ENCODE data around the gene COL6A2. TPM values are rescaled to one million over a fixed set of nuclear protein-coding genes. Genes with fewer than 3 reads are reported as not detected.

COL6A2 gene
- total RNA-seq, 1 experiment from 2014 or later, result 111 TPM

GRCh38 chr21:46092026-46092764 lies 5.7 kb upstream of the COL6A2 start (continued):
- TF ChIP-seq, protein P1, sequence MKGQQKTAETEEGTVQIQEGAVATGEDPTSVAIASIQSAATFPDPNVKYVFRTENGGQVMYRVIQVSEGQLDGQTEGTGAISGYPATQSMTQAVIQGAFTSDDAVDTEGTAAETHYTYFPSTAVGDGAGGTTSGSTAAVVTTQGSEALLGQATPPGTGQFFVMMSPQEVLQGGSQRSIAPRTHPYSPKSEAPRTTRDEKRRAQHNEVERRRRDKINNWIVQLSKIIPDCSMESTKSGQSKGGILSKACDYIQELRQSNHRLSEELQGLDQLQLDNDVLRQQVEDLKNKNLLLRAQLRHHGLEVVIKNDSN (CRISPR knock-in tag; IDR thresholded peaks at IDR 0.05), result no peak
- TF ChIP-seq, protein P2, sequence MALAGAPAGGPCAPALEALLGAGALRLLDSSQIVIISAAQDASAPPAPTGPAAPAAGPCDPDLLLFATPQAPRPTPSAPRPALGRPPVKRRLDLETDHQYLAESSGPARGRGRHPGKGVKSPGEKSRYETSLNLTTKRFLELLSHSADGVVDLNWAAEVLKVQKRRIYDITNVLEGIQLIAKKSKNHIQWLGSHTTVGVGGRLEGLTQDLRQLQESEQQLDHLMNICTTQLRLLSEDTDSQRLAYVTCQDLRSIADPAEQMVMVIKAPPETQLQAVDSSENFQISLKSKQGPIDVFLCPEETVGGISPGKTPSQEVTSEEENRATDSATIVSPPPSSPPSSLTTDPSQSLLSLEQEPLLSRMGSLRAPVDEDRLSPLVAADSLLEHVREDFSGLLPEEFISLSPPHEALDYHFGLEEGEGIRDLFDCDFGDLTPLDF (CRISPR knock-in tag; IDR thresholded peaks at IDR 0.05), result no peak

DNA sequence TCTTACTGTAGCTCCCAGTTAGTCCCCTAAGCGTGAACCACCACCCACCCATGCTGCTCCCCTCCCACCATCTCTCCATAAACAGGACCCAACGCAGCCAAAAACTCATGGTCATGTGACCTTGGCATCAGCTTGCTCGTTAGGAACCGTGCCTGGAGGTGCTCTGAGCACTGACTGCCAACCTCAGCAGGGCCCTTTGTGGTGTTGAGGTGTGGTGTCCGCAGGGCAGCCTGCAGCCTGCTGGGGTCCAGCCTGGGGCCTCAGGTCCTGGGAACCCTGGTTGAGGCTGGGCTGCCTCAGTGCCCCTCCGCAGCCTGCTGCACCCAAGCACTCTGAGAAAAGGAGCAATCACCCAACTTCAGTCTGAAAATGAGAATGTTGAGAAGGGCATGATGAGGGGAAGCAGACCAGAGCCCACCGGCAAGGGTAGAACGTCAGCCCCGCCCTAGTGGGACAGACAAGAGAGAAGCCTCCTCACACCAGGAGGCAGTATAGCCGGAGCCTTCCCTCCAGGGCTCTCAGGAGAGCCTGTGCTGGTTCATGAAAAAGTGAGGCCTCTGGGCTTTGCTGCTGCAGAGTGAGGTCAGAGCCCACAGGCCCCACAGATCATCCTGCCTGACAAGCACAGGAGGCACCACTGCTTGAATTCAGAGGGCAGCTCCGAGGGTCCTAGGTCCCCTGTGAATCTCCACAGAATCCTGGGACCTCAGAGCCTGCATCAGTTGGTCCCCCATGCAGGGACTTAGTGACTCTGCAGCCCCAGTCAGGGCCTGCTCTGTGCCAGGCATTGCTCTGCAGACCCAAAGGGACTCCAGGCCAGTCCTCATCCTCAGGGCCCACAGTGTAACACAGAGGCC lies 4.9 kb upstream of the COL6A2 start:
- H3K27me3 Mint-ChIP-seq (ENCODE audit: low read depth), result peaks cover 4% of the 10 kb centered on the region
- ChIA-PET CTCF (no interaction called here), POLR2A (no interaction called here)
- H3K36me3 Mint-ChIP-seq, result peaks cover 36% of the 10 kb centered on the region
- peaks cover 4% of the 10 kb centered on the region for H3K4me1 Mint-ChIP-seq
- H3K4me3 Mint-ChIP-seq, result no peak overlapping the region
- ATAC-seq, result no peak
- DNase-seq (ENCODE audit: low spot score), result no peak
- no peak overlapping the region for H3K27ac Mint-ChIP-seq
- H3K9me3 Mint-ChIP-seq, result peaks cover 52% of the 10 kb centered on the region
- TF ChIP-seq ZNF219 (CRISPR knock-in tag; IDR thresholded peaks at IDR 0.05; ENCODE audit: borderline replicate concordance) (no peak), MYBL2 (CRISPR knock-in tag; IDR thresholded peaks at IDR 0.05) (no peak), STAT6 (CRISPR knock-in tag; conservative IDR thresholded peaks at IDR 0.05; ENCODE audit: low read depth) (no peak), ARID4B (CRISPR knock-in tag; IDR thresholded peaks at IDR 0.05; ENCODE audit: borderline replicate concordance) (no peak), NFYB (CRISPR knock-in tag; conservative IDR thresholded peaks at IDR 0.05; ENCODE audit: low read depth) (no peak), RELA (CRISPR knock-in tag; IDR thresholded peaks at IDR 0.05; ENCODE audit: borderline replicate concordance) (no peak), ELF4 (CRISPR knock-in tag; IDR thresholded peaks at IDR 0.05; ENCODE audit: low read depth) (no peak), ATF1 (CRISPR knock-in tag; IDR thresholded peaks at IDR 0.05) (no peak), ZNF281 (CRISPR knock-in tag; IDR thresholded peaks at IDR 0.05) (no peak), MLX (CRISPR knock-in tag; IDR thresholded peaks at IDR 0.05) (no peak), ZNF263 (CRISPR knock-in tag; IDR thresholded peaks at IDR 0.05; ENCODE audit: low read depth) (no peak), SMAD4 (CRISPR knock-in tag; IDR thresholded peaks at IDR 0.05) (no peak), PRRX2 (CRISPR knock-in tag; IDR thresholded peaks at IDR 0.05) (no peak), GRHL2 (CRISPR knock-in tag; IDR thresholded peaks at IDR 0.05; ENCODE audit: insufficient replicate concordance, severe bottlenecking) (no peak), ESRRA (CRISPR knock-in tag; IDR thresholded peaks at IDR 0.05; ENCODE audit: borderline replicate concordance) (no peak), CBFB (CRISPR knock-in tag; IDR thresholded peaks at IDR 0.05; ENCODE audit: low read depth) (no peak), FOXJ3 (CRISPR knock-in tag; IDR thresholded peaks at IDR 0.05; ENCODE audit: borderline replicate concordance) (no peak)
- TF ChIP-seq, protein P3, sequence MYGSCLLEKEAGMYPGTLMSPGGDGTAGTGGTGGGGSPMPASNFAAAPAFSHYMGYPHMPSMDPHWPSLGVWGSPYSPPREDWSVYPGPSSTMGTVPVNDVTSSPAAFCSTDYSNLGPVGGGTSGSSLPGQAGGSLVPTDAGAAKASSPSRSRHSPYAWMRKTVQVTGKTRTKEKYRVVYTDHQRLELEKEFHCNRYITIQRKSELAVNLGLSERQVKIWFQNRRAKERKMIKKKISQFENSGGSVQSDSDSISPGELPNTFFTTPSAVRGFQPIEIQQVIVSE (CRISPR knock-in tag; IDR thresholded peaks at IDR 0.05; ENCODE audit: borderline replicate concordance), result no peak
